Transverse colon (tissue), 4 donors: ENCODE data around the gene CLDN9.

ENCODE experiments used
- EP300 ChIP-seq: sonication (generic); formaldehyde crosslinking; IDR thresholded peaks from one replicate; pipeline ENCODE4 v1.6.1; 2017; ENCODE audit warnings: antibody characterized with exemption, low read depth
- POLR2A ChIP-seq: fragments of 450-650 bp; IDR thresholded peaks from one replicate; pipeline ENCODE4 v1.6.1; 2016; ENCODE audit warnings: antibody characterized with exemption, mild to moderate bottlenecking, moderate library complexity
- POLR2AphosphoS5 ChIP-seq, 3 donors: sonication (generic); formaldehyde crosslinking; IDR thresholded peaks; one replicate each; pipeline ENCODE4 v1.6.1; 2016; ENCODE audit warnings: antibody characterized with exemption in 3 of 3
- TF ChIP-seq, protein P1 (sequence below), 5 experiments: fragments of 200-600 bp in 3 of 5; fragments of 450-650 bp in 2 of 5; sonication (generic) in 3 of 5; IDR thresholded peaks; 1 replicate in 2 of 5; 2 replicates in 3 of 5; pipeline ENCODE4 v1.5.1; 2016 to 2017; ENCODE audit warnings: antibody characterized with exemption in 5 of 5, inconsistent platforms in 3 of 5, mild to moderate bottlenecking in 2 of 5, moderate library complexity in 1 of 5

DNA sequence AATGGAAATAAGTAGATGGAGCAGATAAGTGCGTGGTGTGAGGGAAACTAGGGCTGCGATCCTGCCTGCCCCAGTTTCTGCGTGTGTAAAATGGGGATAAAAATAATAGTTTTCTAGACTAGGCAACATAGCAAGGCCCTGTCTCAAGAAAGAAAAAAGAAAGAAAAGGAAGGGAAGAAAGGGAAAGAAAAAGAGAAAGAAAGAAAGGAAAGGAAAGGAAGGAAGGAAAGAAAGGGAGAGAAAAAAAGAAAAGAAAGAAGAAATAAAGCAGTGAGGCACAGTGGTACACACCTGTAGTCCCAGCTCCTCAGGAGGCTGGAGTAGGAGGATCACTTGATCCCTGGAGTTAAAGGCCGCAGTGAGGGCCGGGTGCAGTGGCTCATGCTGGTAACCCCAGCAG, 30.3 kb upstream of the CLDN9 start:
- no peak for TF ChIP-seq POLR2A
- TF ChIP-seq, protein P1, sequence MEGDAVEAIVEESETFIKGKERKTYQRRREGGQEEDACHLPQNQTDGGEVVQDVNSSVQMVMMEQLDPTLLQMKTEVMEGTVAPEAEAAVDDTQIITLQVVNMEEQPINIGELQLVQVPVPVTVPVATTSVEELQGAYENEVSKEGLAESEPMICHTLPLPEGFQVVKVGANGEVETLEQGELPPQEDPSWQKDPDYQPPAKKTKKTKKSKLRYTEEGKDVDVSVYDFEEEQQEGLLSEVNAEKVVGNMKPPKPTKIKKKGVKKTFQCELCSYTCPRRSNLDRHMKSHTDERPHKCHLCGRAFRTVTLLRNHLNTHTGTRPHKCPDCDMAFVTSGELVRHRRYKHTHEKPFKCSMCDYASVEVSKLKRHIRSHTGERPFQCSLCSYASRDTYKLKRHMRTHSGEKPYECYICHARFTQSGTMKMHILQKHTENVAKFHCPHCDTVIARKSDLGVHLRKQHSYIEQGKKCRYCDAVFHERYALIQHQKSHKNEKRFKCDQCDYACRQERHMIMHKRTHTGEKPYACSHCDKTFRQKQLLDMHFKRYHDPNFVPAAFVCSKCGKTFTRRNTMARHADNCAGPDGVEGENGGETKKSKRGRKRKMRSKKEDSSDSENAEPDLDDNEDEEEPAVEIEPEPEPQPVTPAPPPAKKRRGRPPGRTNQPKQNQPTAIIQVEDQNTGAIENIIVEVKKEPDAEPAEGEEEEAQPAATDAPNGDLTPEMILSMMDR (IDR thresholded peaks at IDR 0.05): no peak
- no peak for TF ChIP-seq POLR2AphosphoS5 (IDR thresholded peaks at IDR 0.05)
- no peak for TF ChIP-seq EP300
